Ishikawa (cell line): ENCODE results near the gene ALOX15.

Experiments
- EP300 ChIP-seq: IDR thresholded peaks from 2 replicates; pipeline ENCODE4 v1.6.1; 2012; ENCODE audit warnings: borderline replicate concordance
- FOXM1 ChIP-seq: IDR thresholded peaks from 2 replicates; pipeline ENCODE4 v1.6.1; 2012; ENCODE audit warnings: low read depth, borderline replicate concordance
- MAX ChIP-seq: IDR thresholded peaks from 2 replicates; pipeline ENCODE4 v1.6.1; 2012
- NFIC ChIP-seq: IDR thresholded peaks from 2 replicates; pipeline ENCODE4 v1.6.1; 2012
- RAD21 ChIP-seq: IDR thresholded peaks from 2 replicates; pipeline ENCODE4 v1.6.1; 2012; ENCODE audit warnings: low read depth
- REST ChIP-seq: IDR thresholded peaks from 2 replicates; pipeline ENCODE4 v1.6.1; 2012; ENCODE audit warnings: low read depth, mild to moderate bottlenecking
- TCF12 ChIP-seq: IDR thresholded peaks from 2 replicates; pipeline ENCODE4 v1.6.1; 2012; ENCODE audit warnings: low read depth
- YY1 ChIP-seq: IDR thresholded peaks from 2 replicates; pipeline ENCODE4 v1.6.1; 2012; ENCODE audit warnings: low read depth
- ZBTB7A ChIP-seq: IDR thresholded peaks from 2 replicates; pipeline ENCODE4 v1.6.1; 2012; ENCODE audit warnings: low read depth

GRCh38 chr17:4592240-4593005, 49.1 kb downstream of the ALOX15 start:
- TF ChIP-seq RAD21 = no peak
- no peak for TF ChIP-seq MAX
- no peak for TF ChIP-seq NFIC
- TF ChIP-seq EP300 = no peak
- TF ChIP-seq REST = no peak
- TF ChIP-seq YY1 = no peak
- TF ChIP-seq FOXM1 = no peak
- no peak for TF ChIP-seq ZBTB7A
- no peak for TF ChIP-seq TCF12
